ENCODE measurements around the gene LAMTOR1.

Gene LAMTOR1

DNA sequence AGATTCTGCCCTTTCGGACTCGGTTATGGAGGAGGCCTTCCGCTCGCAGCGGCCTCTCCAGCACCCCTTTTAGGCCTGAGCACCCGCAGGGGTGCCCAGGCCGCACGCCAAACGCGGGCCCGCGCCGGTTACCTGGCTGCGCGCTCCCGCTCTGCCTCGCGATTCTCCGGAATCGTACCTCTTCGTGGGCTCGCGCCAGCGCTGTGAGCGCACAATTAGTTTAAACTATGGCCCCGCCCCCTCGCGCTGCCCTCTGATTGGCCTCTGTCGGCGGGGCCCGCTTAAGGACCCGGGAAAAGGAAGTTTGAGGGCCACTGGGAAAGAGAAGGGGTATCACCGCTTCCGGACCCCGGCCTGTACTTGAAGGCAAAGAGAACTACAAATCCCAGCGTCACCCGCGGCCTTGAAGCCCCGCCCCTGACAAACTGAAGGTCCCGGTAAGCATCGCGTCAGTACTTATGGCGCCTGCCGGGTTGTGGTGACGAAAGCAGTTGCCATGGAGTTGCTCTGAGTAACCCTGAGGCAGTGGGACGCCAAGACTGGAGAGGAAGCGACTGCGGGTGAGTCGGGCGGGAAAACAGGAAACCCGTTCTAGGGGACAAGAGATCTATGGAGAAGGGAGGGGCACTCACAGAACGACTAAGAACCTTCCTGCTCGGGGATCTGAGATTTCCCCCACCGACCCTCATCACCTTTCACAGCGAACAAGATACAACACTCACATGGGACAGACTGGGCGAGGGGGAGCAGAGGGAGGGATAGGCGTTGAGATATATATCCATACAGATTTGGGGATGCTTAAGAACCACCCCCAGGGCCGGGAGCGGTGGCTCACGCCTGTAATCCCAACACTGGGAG, 22.5 kb downstream of the LAMTOR1 start, which contains the start of the genes LRRC51 and NUMA1:
TSS of gene LRRC51 (plus strand) at position 525 of the 858 bp plus-strand sequence. CDS start 8,234 bp downstream, outside the sequence.
TSS of gene NUMA1 (minus strand) at position 217 of the 858 bp plus-strand sequence. CDS start 44,599 bp downstream, outside the sequence.
- DNase-seq: peak; percentile 98

DNA sequence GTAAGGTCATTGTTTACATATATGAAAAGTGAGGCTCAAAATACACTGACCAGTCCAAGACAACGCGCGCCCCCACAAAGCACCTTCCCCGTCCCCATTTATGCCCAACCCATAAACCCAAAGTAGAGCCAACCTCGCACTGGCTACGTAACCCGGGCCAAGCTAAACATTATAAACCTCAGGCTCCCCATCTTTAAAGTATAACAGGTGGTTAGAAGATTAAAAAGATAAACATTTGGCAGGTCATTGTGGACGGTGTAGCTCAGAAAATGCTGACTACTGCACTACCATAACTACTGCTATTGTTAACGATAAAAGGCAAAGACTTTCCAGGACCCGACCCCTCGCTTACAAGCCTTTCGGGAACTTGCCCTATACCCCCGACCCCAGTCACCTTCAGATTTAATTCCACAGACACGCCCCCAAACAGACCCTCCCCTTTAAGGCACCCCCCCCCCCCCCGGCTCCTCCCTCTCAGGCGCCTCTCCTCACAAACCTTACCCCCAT, 23.2 kb downstream of the LAMTOR1 start:
- peak; percentile 49 for DNase-seq

- no peak for DNase-seq
These were observed 24.6 kb downstream of the LAMTOR1 start for GRCh38 chr11:72078477-72078876.

DNA sequence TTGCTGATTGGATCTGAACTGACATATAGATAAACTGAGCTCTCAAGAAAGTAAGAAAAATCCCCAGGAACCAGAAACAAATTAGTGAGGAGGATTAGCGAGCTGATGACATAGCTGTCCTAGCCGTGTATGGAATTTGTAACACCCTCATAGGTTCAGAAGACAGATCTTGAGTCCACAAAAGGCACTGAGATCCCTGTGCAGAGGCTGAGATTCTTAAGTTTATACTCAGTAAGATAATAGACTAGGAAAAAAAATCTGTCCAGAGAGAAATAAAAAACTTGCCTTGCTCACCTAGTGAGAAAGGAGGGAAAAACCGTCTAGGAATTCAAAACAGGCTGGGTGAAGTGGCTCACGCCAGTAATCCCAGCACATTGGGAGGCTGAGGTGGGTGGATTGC, 27.3 kb downstream of the LAMTOR1 start:
- DNase-seq: no peak

GRCh38 chr11:72075109-72075508, 28.0 kb downstream of the LAMTOR1 start:
- no peak for DNase-seq

- no peak for DNase-seq
These were observed 30.7 kb downstream of the LAMTOR1 start for GRCh38 chr11:72072348-72072747.

- no peak for DNase-seq
These were observed 32.6 kb downstream of the LAMTOR1 start for GRCh38 chr11:72070491-72070890.

DNA sequence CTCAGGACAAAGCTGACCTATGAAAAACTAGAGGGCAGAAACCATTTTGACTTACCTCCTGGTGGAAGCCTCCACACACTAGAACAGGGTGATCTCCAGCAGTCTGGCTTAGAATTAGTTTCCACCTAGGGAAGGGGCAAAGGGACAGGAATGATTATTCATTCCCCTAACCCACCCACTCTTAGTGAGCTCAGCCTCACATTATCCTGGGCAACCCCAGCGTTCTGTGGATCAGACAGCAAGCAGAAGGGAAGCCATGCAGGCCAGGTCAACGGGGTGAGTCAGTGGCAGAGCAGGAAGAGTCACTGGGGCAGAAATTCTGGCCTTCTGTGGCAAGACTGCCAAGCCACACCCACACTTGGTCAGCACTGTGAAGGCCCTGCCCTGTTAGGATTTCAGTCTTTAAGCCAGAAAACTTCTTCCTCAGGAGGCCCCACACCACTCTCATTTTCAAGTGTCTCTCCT, 33.3 kb downstream of the LAMTOR1 start:
- DNase-seq: no peak

GRCh38 chr11:72069200-72069599, 33.9 kb downstream of the LAMTOR1 start:
- no peak for DNase-seq

GRCh38 chr11:72067676-72068075, 35.4 kb downstream of the LAMTOR1 start:
- DNase-seq: no peak

DNA sequence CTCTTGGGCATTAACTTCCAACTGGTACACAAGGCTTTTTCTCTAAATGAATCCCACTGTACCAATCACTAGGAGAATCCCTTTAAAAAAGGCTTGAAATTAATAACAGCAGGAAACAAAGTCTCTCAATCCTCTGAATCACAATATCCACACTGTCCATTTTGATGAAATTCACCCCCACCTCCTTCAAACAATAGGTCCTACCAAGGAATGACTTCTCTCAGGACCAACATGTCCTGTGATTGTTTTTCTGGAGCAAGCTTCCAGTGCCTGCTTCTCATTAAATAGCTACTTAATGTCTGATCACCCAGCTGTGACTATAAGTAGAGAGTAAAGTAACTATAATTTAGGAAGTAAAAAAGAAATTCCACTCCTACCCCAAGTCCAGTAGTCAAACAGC, 35.8 kb downstream of the LAMTOR1 start:
- DNase-seq: no peak

GRCh38 chr11:72066855-72067254, 36.2 kb downstream of the LAMTOR1 start:
- DNase-seq: no peak

- no peak for DNase-seq
These were observed 41.2 kb downstream of the LAMTOR1 start for GRCh38 chr11:72061739-72062396.

GRCh38 chr11:72058416-72059034, 44.6 kb downstream of the LAMTOR1 start:
- DNase-seq: peak; percentile 29

- no peak for DNase-seq
These were observed 54.2 kb downstream of the LAMTOR1 start for GRCh38 chr11:72048766-72049460.

Data from NCI-H1694 (cell line).